H1 (cell line): ENCODE measurements around the gene PIAS2. TPM values are rescaled to one million over a fixed set of nuclear protein-coding genes. Genes with fewer than 3 reads are reported as not detected.

Source experiments
- BCL11A ChIP-seq, 2 experiments: IDR thresholded peaks; one replicate each; pipeline ENCODE4 v1.6.1; 2011; ENCODE audit warnings: low read depth in 2 of 2, low read length in 2 of 2, mild to moderate bottlenecking in 2 of 2
- CREB1 ChIP-seq: IDR thresholded peaks from 2 replicates; pipeline ENCODE4 v1.6.1; 2012; ENCODE audit warnings: inconsistent platforms
- EGR1 ChIP-seq: IDR thresholded peaks from 2 replicates; pipeline ENCODE4 v1.6.1; 2011; ENCODE audit warnings: low read depth, low read length, borderline replicate concordance
- FOSL1 ChIP-seq: IDR thresholded peaks from 2 replicates; pipeline ENCODE4 v1.6.1; 2011; ENCODE audit warnings: mild to moderate bottlenecking, low read depth, low read length, moderate library complexity; ENCODE audit not compliant: insufficient read depth
- HDAC2 ChIP-seq, 2 experiments: fragments of 300-600 bp in 1 of 2; sonication (generic) in 1 of 2; IDR thresholded peaks; 2 replicates each; pipeline ENCODE4 v1.6.1; 2011 to 2012; ENCODE audit warnings: low read depth in 2 of 2, low read length in 2 of 2, mild to moderate bottlenecking in 2 of 2, moderate library complexity in 2 of 2, borderline replicate concordance in 1 of 2, inconsistent platforms in 1 of 2
- JUN ChIP-seq: IDR thresholded peaks from 2 replicates; pipeline ENCODE4 v1.6.1; 2011; ENCODE audit warnings: low read depth, mild to moderate bottlenecking, improper control_type of control experiment, low read length
- KDM4A ChIP-seq: IDR thresholded peaks from one replicate; pipeline ENCODE4 v1.7.1; 2012; ENCODE audit warnings: low read depth, mild to moderate bottlenecking, moderate library complexity, low read length, inconsistent platforms; ENCODE audit not compliant: severe bottlenecking
- MAFK ChIP-seq: IDR thresholded peaks from 2 replicates; pipeline ENCODE4 v1.6.1; 2012; ENCODE audit warnings: low read depth, mild to moderate bottlenecking, improper control_type of control experiment, low read length
- NRF1 ChIP-seq: IDR thresholded peaks from 2 replicates; pipeline ENCODE4 v1.6.1; 2011; ENCODE audit warnings: mild to moderate bottlenecking, low read depth, low read length, improper control_type of control experiment
- PHF8 ChIP-seq: fragments of 200-600 bp; sonication (generic); conservative IDR thresholded peaks from 2 replicates; pipeline ENCODE4 v1.7.1; 2012; ENCODE audit warnings: low read depth, mild to moderate bottlenecking, inconsistent platforms, low read length, moderate library complexity
- RNF2 ChIP-seq: fragments of 200-900, 300-1000 bp; sonication (generic); IDR thresholded peaks from 2 replicates; pipeline ENCODE4 v1.7.1; 2016; ENCODE audit warnings: borderline replicate concordance, low read depth, mild to moderate bottlenecking, antibody characterized with exemption, low read length; ENCODE audit not compliant: poor library complexity, severe bottlenecking; ENCODE audit errors: missing control alignments
- SIRT6 ChIP-seq: IDR thresholded peaks from one replicate; pipeline ENCODE4 v1.7.1; 2012; ENCODE audit warnings: low read length, inconsistent platforms
- SP1 ChIP-seq: IDR thresholded peaks from 2 replicates; pipeline ENCODE4 v1.6.1; 2011; ENCODE audit warnings: low read depth, low read length
- SP4 ChIP-seq: IDR thresholded peaks from 2 replicates; pipeline ENCODE4 v1.6.1; 2012; ENCODE audit warnings: low read length, inconsistent platforms
- TBP ChIP-seq: IDR thresholded peaks from 2 replicates; pipeline ENCODE4 v1.6.1; 2011; ENCODE audit warnings: low read depth, low read length, improper control_type of control experiment
- ZNF274 ChIP-seq: IDR thresholded peaks from 2 replicates; pipeline ENCODE4 v1.7.0; 2012; ENCODE audit warnings: low read length, borderline replicate concordance; ENCODE audit errors: extremely low read depth
- polyA plus RNA-seq, 7 experiments: library from polyadenylated mRNA; depleted of rRNA in 3 of 7; stranded (reverse) in 5 of 7; unstranded in 2 of 7; fragments of >200 nt in 5 of 7; fragments of 200-250 nt in 2 of 7; gene quantifications; 1 replicate in 5 of 7; 2 replicates in 1 of 7; 4 replicates in 1 of 7; pipeline versions ENCODE4 v1.2.1 to v1.2.3, GENCODE V29; 2011 to 2013; ENCODE audit warnings: missing spikeins in 2 of 7, mixed read lengths in 2 of 7
- total RNA-seq: library from RNA; stranded (reverse); fragmentation: NEBNext Ultra II Directional; extraction: Animal tissue kit (Norgen Biotek cat#: 25700); gene quantifications from 2 replicates; pipeline ENCODE4 v1.2.1, GENCODE V29; 2021
- TF ChIP-seq, protein P1 (sequence below): IDR thresholded peaks from 2 replicates; pipeline ENCODE4 v1.6.1; 2012; ENCODE audit warnings: inconsistent platforms
- TF ChIP-seq, protein P2 (sequence below): IDR thresholded peaks from 2 replicates; pipeline ENCODE4 v1.6.1; 2012; ENCODE audit warnings: inconsistent platforms
- TF ChIP-seq, protein P3 (sequence below): IDR thresholded peaks from 2 replicates; pipeline ENCODE4 v1.6.1; 2011; ENCODE audit warnings: low read length, improper control_type of control experiment

The PIAS2 gene
- total and polyA plus RNA-seq, 2 of the 8 experiments (the other 6 are each of a cell fraction or from before 2014, with no cell fraction given), result 20.1 to 53.9 TPM

DNA sequence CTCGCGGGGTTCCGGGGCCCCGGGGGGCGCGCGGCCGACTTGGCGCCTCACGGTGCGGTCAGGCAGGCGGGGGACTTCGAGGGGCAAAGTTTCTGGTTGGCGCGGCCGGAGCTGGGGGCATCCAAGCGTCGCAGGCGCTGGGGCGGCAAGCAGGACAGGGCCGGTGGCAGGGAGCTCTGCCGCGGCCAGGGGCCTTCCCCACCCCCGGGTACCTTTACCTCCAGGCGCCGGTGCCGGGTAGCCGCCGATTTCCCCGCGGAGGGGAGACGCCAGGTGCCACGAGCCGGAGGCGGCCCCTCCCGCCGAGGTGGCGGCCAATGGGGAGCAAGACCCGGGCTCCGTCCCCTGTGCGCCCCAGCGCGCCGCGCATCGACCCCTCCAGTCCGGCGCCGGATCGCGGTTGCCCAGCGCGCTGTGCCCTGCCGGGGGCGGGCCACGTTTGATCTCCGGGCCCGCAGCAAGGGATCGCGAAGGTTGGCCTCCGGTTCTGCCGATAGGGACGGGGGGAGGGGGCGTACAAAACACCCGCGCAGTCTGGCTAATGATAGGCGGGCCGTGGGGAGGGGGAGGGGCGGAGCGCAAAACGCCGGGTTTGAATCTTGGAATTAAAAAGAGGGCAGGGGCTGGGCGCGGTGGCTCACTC lies 160.6 kb downstream of the PIAS2 start, which contains the start of gene ST8SIA5 (continued):
- no peak for TF ChIP-seq NRF1
- no peak for TF ChIP-seq TBP
- TF ChIP-seq CREB1, result no peak
- TF ChIP-seq, protein P1, sequence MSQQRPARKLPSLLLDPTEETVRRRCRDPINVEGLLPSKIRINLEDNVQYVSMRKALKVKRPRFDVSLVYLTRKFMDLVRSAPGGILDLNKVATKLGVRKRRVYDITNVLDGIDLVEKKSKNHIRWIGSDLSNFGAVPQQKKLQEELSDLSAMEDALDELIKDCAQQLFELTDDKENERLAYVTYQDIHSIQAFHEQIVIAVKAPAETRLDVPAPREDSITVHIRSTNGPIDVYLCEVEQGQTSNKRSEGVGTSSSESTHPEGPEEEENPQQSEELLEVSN, result peak; percentile 62; the same call in 1 of the 2 replicates
- no peak for TF ChIP-seq RNF2
- no peak for TF ChIP-seq MAFK
- no peak for TF ChIP-seq BCL11A (IDR thresholded peaks at IDR 0.05; ENCODE audit: low read depth in 2 of 2, low read length in 2 of 2)
- TF ChIP-seq SIRT6, result no peak
- TF ChIP-seq SP4, result no peak
- TF ChIP-seq HDAC2 (IDR thresholded peaks at IDR 0.05; ENCODE audit: borderline replicate concordance in 1 of 2, low read depth in 2 of 2, low read length in 2 of 2), result no peak
- TF ChIP-seq ZNF274, result no peak
- no peak for TF ChIP-seq JUN
- TF ChIP-seq PHF8, result no peak
- 0 out of 2 replicates have a peak, but pooled peaks have one; percentile 9 for TF ChIP-seq EGR1
- peak; percentile 92 for TF ChIP-seq KDM4A
- TF ChIP-seq, protein P2, sequence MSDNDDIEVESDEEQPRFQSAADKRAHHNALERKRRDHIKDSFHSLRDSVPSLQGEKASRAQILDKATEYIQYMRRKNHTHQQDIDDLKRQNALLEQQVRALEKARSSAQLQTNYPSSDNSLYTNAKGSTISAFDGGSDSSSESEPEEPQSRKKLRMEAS, result peak; percentile 58
- TF ChIP-seq FOSL1, result no peak
- no peak for TF ChIP-seq SP1
- TF ChIP-seq, protein P3, sequence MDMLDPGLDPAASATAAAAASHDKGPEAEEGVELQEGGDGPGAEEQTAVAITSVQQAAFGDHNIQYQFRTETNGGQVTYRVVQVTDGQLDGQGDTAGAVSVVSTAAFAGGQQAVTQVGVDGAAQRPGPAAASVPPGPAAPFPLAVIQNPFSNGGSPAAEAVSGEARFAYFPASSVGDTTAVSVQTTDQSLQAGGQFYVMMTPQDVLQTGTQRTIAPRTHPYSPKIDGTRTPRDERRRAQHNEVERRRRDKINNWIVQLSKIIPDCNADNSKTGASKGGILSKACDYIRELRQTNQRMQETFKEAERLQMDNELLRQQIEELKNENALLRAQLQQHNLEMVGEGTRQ, result no peak
